Endothelial cell (in vitro differentiated cells): Measurements from ENCODE around the gene ACAP1. TPM values are rescaled to one million over a fixed set of nuclear protein-coding genes. Genes with fewer than 3 reads are reported as not detected.

ENCODE experiments used
- DNase-seq: peaks from one replicate; pipeline ENCODE4 v3.0.0; 2021; ENCODE audit warnings: low spot score
- H3K27ac Mint-ChIP-seq: one replicate; pipeline ENCODE4 v1.8.0; 2021; ENCODE audit warnings: mixed read lengths, inconsistent platforms; ENCODE audit not compliant: unreplicated experiment
- H3K27me3 Mint-ChIP-seq: one replicate; pipeline ENCODE4 v1.8.0; 2021; ENCODE audit warnings: mild to moderate bottlenecking, moderate library complexity, mixed read lengths, inconsistent platforms; ENCODE audit not compliant: unreplicated experiment
- H3K36me3 Mint-ChIP-seq: one replicate; pipeline ENCODE4 v1.8.0; 2021; ENCODE audit warnings: mild to moderate bottlenecking, low read depth, mixed read lengths, inconsistent platforms; ENCODE audit not compliant: unreplicated experiment
- H3K4me1 Mint-ChIP-seq: one replicate; pipeline ENCODE4 v1.8.0; 2021; ENCODE audit warnings: mild to moderate bottlenecking, mixed read lengths, inconsistent platforms; ENCODE audit not compliant: unreplicated experiment
- H3K4me3 Mint-ChIP-seq: one replicate; pipeline ENCODE4 v1.8.0; 2021; ENCODE audit warnings: mild to moderate bottlenecking, mixed read lengths, inconsistent platforms; ENCODE audit not compliant: unreplicated experiment
- H3K9me3 Mint-ChIP-seq: one replicate; pipeline ENCODE4 v1.8.0; 2021; ENCODE audit warnings: mixed read lengths, inconsistent platforms; ENCODE audit not compliant: unreplicated experiment
- CTCF ChIP-seq: fragments of 200-600 bp; sonication (generic); IDR thresholded peaks from one replicate; pipeline ENCODE4 v1.5.0; 2021; ENCODE audit warnings: antibody characterized with exemption; ENCODE audit not compliant: unreplicated experiment
- total RNA-seq: library from RNA; stranded (reverse); fragmentation: NEBNext Ultra II Directional; extraction: Animal tissue kit (Norgen Biotek cat#: 25700); gene quantifications from one replicate; pipeline ENCODE4 v1.2.1, GENCODE V29; 2021; ENCODE audit not compliant: unreplicated experiment

ACAP1 gene
- total RNA-seq, 1 donor from 2014 or later, result 5.5 TPM

DNA sequence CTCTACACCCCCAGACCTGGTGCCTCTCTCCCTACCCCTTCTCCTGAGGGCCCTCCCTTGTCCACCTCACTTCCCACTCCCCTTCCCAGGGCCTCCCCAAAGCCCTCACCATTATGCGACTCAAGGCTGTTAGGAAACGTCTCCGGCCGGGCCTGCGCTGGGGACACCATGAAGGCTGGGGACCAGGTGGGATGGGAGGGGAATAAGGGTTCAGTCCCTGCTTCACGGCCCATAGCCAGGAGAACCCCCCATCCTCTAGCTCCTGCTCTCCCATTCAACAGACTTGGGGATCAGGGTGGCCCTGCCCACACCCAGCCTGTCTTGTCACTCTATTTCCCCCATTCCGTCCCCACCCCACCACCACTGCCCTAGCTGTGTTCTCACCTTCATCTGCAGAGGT is 9.3 kb upstream of the ACAP1 start:
- Mint-ChIP-seq H3K9me3 (no peaks in the 10 kb centered on the region), H3K4me3 (no peak overlapping the region), H3K27me3 (peaks cover 10% of the 10 kb centered on the region), H3K4me1 (peaks cover 17% of the 10 kb centered on the region), H3K27ac (no peak overlapping the region), H3K36me3 (peaks cover 18% of the 10 kb centered on the region)
- no peak for DNase-seq
- TF ChIP-seq CTCF, result no peak

DNA sequence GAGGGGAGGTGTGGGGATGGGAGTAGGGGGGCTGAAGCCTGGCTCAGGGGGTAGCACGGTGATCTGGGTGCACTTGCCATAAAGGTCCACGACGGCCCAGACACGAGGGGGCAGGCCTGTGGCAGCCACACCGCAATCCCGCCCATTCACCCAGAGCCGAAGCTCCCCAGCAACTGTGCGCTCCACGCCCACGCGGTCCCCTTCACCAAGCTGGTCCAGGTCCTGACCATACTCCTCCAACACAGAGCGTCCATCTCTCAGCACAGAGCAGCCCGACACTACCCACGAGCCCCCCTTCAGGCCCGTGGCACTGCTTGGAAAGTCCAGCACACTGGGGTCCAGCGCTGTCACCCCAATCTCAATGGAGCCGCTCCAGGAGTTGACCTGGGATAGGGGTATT is 8.8 kb upstream of the ACAP1 start:
- DNase-seq, result no peak
- peaks cover 16% of the 10 kb centered on the region for H3K36me3 Mint-ChIP-seq
- TF ChIP-seq CTCF, result no peak
- peaks cover 9% of the 10 kb centered on the region for H3K27me3 Mint-ChIP-seq
- no peak overlapping the region for H3K27ac Mint-ChIP-seq
- no peaks in the 10 kb centered on the region for H3K9me3 Mint-ChIP-seq
- H3K4me1 Mint-ChIP-seq, result peaks cover 17% of the 10 kb centered on the region
- H3K4me3 Mint-ChIP-seq, result no peak overlapping the region

DNA sequence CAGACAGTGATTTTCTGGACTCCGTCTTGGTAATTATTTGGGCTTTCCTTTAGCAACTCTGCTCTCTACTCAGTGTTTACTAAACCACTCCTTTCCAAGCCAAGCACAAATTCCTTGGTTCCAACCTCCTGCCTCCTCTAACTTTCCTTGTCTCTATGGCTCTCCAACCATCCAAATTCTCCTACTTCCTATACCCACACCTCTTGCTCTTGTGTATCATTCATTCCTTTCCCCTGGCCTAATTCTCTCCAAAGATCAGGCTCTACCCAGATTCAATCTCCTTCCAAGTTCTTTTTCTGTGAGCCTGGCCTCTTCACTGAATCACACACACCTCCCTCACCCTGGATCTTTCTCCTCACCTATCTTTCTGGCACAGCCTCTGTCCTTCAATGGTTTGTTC is 8.3 kb upstream of the ACAP1 start:
- peak overlapping the region; percentile 93 for H3K4me3 Mint-ChIP-seq
- H3K36me3 Mint-ChIP-seq, result peaks cover 16% of the 10 kb centered on the region
- DNase-seq, result no peak
- peaks cover 17% of the 10 kb centered on the region for H3K4me1 Mint-ChIP-seq
- H3K9me3 Mint-ChIP-seq, result no peaks in the 10 kb centered on the region
- no peak for TF ChIP-seq CTCF
- H3K27ac Mint-ChIP-seq, result peak overlapping the region; percentile 7
- H3K27me3 Mint-ChIP-seq, result peaks cover 9% of the 10 kb centered on the region

GRCh38 chr17:7328840-7329373 is 7.4 kb upstream of the ACAP1 start, which contains the start of gene NEURL4:
Gene NEURL4, minus strand, starts transcription at chr17:7329335. Its CDS starts 23 bp downstream, at chr17:7329312.
- H3K4me1 Mint-ChIP-seq, result peaks cover 17% of the 10 kb centered on the region
- DNase-seq, result no peak
- H3K27me3 Mint-ChIP-seq, result peaks cover 9% of the 10 kb centered on the region
- TF ChIP-seq CTCF, result no peak
- peak within 1 kb of the TSS; percentile 95 for H3K27ac Mint-ChIP-seq
- H3K9me3 Mint-ChIP-seq, result no peaks in the 10 kb centered on the region
- peaks cover 13% of the 10 kb centered on the region for H3K36me3 Mint-ChIP-seq
- H3K4me3 Mint-ChIP-seq, result peak within 1 kb of the TSS; percentile 97

DNA sequence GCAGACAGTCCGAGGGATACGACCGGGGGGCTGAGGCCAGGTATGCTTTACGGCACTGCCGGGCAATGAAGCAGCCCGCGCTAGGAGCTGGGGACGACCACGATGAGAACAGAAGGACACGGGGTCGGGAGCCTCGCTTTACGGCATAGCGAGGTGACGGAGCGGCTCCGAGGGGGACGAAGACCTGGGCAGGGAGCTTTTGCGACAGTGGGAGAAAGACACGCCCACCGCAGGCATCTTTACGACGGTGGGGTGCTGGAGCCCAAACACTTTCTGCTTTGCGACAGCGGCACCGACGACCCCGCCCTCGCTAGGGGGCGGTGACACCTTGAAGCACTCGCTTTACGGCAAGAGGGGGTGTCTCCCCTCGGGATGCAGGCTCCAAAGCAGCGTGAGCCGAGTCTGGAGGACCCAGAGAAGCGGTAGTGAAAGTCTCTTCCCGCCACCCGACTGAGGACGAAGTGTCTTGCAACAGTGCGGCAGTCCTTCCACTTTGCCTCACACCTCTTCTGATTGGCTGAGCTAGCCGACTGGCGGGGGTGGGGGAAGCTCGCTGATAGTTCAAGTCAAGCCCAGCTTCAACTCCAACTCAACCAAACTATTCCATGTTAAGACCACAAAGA is 6.8 kb upstream of the ACAP1 start:
- Mint-ChIP-seq H3K27me3 (peaks cover 9% of the 10 kb centered on the region), H3K4me1 (peaks cover 17% of the 10 kb centered on the region), H3K9me3 (no peaks in the 10 kb centered on the region), H3K27ac (peak overlapping the region; percentile 95), H3K4me3 (peak overlapping the region; percentile 97), H3K36me3 (peaks cover 13% of the 10 kb centered on the region)
- no peak for TF ChIP-seq CTCF
- DNase-seq, result peak; percentile 92
